K562 (cell line): ENCODE data around the gene PDE4D.

Experiments
- BRF1 ChIP-seq: IDR thresholded peaks from 3 replicates; pipeline ENCODE4 v1.6.1; 2011; ENCODE audit warnings: borderline replicate concordance, mild to moderate bottlenecking; ENCODE audit not compliant: insufficient read length; ENCODE audit errors: extremely low read depth
- GATAD2A ChIP-seq: fragments of 450-650 bp; IDR thresholded peaks from 2 replicates; pipeline ENCODE4 v1.6.1; 2017
- MXI1 ChIP-seq: IDR thresholded peaks from 2 replicates; pipeline ENCODE4 v1.6.1; 2011; ENCODE audit warnings: low read depth, mild to moderate bottlenecking, improper control_type of control experiment, low read length
- SRF ChIP-seq, 2 experiments: fragments of 250-450, 450-650 bp in 1 of 2; sonication (Bioruptor Pico) in 1 of 2; sonication (generic) in 1 of 2; formaldehyde crosslinking; IDR thresholded peaks; 2 replicates each; pipeline versions ENCODE4 v1.5.0 to v1.5.1; 2020 to 2022; ENCODE audit warnings: mild to moderate bottlenecking in 1 of 2, missing genetic modification reagents in 1 of 2
- ZBTB1 ChIP-seq: sonication (generic); formaldehyde crosslinking; IDR thresholded peaks from 2 replicates; pipeline ENCODE4 v1.8.1; 2023; ENCODE audit warnings: missing genetic modification reagents, low read depth, mild to moderate bottlenecking, borderline replicate concordance
- ZBTB33 ChIP-seq: sonication (generic); formaldehyde crosslinking; IDR thresholded peaks from 2 replicates; pipeline ENCODE4 v1.8.1; 2023; ENCODE audit warnings: mild to moderate bottlenecking, missing genetic modification reagents
- ZNF347 ChIP-seq: fragments of 450-650 bp; formaldehyde crosslinking; IDR thresholded peaks from 2 replicates; pipeline ENCODE4 v1.4.0; 2020; ENCODE audit warnings: low read depth, mild to moderate bottlenecking, moderate library complexity
- TF ChIP-seq, protein P1 (sequence below), 3 experiments: IDR thresholded peaks in 2 of 3; conservative IDR thresholded peaks in 1 of 3; 2 replicates each; pipeline ENCODE4 v1.5.1; 2011 to 2012; ENCODE audit warnings: low read length in 3 of 3, mild to moderate bottlenecking in 3 of 3, control low read depth in 2 of 3, improper control_type of control experiment in 1 of 3, inconsistent platforms in 1 of 3, low read depth in 1 of 3, mixed read lengths in 1 of 3, moderate library complexity in 1 of 3; ENCODE audit not compliant: insufficient read depth in 2 of 3
- TF ChIP-seq, protein P2 (sequence below): sonication (generic); formaldehyde crosslinking; IDR thresholded peaks from 2 replicates; pipeline ENCODE4 v1.8.0; 2022; ENCODE audit warnings: missing genetic modification reagents, mild to moderate bottlenecking, borderline replicate concordance

DNA sequence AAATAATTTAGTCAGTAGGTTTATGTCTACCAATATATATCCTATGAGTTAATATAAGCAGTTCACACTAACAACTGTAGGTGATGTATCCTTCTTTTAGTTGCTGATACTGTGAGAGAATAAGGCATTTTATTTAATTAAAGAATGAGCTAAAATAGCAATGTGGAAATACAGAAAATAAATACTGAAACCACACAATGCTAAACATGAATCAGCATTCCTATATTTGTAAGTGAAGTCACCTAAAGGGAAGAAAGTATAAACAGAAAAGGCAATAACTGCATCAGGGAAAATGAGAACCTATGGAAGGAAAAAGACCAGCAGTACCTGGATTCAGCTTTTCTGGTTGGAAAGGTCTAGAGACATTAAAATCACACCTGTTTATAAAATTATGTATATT, 336.0 kb downstream of the PDE4D start:
- TF ChIP-seq, protein P1, sequence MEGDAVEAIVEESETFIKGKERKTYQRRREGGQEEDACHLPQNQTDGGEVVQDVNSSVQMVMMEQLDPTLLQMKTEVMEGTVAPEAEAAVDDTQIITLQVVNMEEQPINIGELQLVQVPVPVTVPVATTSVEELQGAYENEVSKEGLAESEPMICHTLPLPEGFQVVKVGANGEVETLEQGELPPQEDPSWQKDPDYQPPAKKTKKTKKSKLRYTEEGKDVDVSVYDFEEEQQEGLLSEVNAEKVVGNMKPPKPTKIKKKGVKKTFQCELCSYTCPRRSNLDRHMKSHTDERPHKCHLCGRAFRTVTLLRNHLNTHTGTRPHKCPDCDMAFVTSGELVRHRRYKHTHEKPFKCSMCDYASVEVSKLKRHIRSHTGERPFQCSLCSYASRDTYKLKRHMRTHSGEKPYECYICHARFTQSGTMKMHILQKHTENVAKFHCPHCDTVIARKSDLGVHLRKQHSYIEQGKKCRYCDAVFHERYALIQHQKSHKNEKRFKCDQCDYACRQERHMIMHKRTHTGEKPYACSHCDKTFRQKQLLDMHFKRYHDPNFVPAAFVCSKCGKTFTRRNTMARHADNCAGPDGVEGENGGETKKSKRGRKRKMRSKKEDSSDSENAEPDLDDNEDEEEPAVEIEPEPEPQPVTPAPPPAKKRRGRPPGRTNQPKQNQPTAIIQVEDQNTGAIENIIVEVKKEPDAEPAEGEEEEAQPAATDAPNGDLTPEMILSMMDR (IDR thresholded peaks at IDR 0.05 in 2 of 3, conservative IDR thresholded peaks at IDR 0.05 in 1 of 3; ENCODE audit: insufficient read depth in 2 of 3, low read depth in 1 of 3, low read length in 3 of 3) = no peak
- no peak for TF ChIP-seq MXI1
- TF ChIP-seq GATAD2A = no peak
- TF ChIP-seq ZBTB33 (CRISPR knock-in tag) = no peak
- TF ChIP-seq ZNF347 (CRISPR knock-in tag) = no peak
- TF ChIP-seq, protein P2, sequence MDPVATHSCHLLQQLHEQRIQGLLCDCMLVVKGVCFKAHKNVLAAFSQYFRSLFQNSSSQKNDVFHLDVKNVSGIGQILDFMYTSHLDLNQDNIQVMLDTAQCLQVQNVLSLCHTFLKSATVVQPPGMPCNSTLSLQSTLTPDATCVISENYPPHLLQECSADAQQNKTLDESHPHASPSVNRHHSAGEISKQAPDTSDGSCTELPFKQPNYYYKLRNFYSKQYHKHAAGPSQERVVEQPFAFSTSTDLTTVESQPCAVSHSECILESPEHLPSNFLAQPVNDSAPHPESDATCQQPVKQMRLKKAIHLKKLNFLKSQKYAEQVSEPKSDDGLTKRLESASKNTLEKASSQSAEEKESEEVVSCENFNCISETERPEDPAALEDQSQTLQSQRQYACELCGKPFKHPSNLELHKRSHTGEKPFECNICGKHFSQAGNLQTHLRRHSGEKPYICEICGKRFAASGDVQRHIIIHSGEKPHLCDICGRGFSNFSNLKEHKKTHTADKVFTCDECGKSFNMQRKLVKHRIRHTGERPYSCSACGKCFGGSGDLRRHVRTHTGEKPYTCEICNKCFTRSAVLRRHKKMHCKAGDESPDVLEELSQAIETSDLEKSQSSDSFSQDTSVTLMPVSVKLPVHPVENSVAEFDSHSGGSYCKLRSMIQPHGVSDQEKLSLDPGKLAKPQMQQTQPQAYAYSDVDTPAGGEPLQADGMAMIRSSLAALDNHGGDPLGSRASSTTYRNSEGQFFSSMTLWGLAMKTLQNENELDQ = no peak
- TF ChIP-seq ZBTB1 (CRISPR knock-in tag) = no peak
- no peak for TF ChIP-seq BRF1
- no peak for TF ChIP-seq SRF (CRISPR knock-in tag; IDR thresholded peaks at IDR 0.05)
